HepG2 (cell line): ENCODE measurements around the gene TRIM54. TPM values are rescaled to one million over a fixed set of nuclear protein-coding genes. Genes with fewer than 3 reads are reported as not detected.

Experiments
- CHCHD3 ChIP-seq: sonication (generic); formaldehyde crosslinking; IDR thresholded peaks from 2 replicates; pipeline ENCODE4 v1.8.0; 2022; ENCODE audit warnings: mild to moderate bottlenecking, missing genetic modification reagents, moderate library complexity
- HDAC1 ChIP-seq: sonication (generic); formaldehyde crosslinking; IDR thresholded peaks from 2 replicates; pipeline ENCODE4 v1.5.1; 2020; ENCODE audit warnings: mild to moderate bottlenecking, missing genetic modification reagents
- RNF2 ChIP-seq: fragments of 450-650 bp; conservative IDR thresholded peaks from 2 replicates; pipeline ENCODE4 v1.6.1; 2016; ENCODE audit warnings: low read depth
- polyA plus RNA-seq, 8 experiments: library from polyadenylated mRNA; depleted of rRNA in 3 of 8; stranded (reverse) in 7 of 8; unstranded in 1 of 8; fragments of >200 nt; fragmentation: Illumina TruSeq in 4 of 8; extraction: Trizol in 4 of 8; gene quantifications; 2 replicates each; pipeline versions ENCODE4 v1.2.1 to v1.2.3, GENCODE V29; 2011 to 2016; ENCODE audit warnings: low read depth in 4 of 8, missing spikeins in 1 of 8, mixed read lengths in 1 of 8; ENCODE audit not compliant: insufficient read depth in 1 of 8
- total RNA-seq, 5 experiments: library from RNA; depleted of rRNA; stranded (reverse); fragments of >200 nt; fragmentation: Illumina TruSeq; extraction: Trizol; gene quantifications; 2 replicates each; pipeline ENCODE4 v1.2.3, GENCODE V29; 2016; ENCODE audit warnings: low read depth in 1 of 5
- TF ChIP-seq, protein P1 (sequence below): sonication (generic); formaldehyde crosslinking; IDR thresholded peaks from 2 replicates; pipeline ENCODE4 v1.5.0; 2020; ENCODE audit warnings: mild to moderate bottlenecking, missing genetic modification reagents
- TF ChIP-seq, protein P2 (sequence below): sonication (generic); formaldehyde crosslinking; IDR thresholded peaks from 2 replicates; pipeline ENCODE4 v1.4.0; 2020; ENCODE audit warnings: missing genetic modification reagents
- TF ChIP-seq, protein P3 (sequence below): sonication (generic); formaldehyde crosslinking; IDR thresholded peaks from 2 replicates; pipeline ENCODE4 v1.5.0; 2020; ENCODE audit warnings: mild to moderate bottlenecking, missing genetic modification reagents, borderline replicate concordance
- TF ChIP-seq, protein P4 (sequence below): sonication (generic); formaldehyde crosslinking; IDR thresholded peaks from 2 replicates; pipeline ENCODE4 v1.4.0; 2020; ENCODE audit warnings: missing genetic modification reagents

TRIM54 gene
- total and polyA plus RNA-seq, 2 of the 13 experiments (the other 11 are each of a cell fraction or from before 2014, with no cell fraction given) = 0.07 to 0.13 TPM

DNA sequence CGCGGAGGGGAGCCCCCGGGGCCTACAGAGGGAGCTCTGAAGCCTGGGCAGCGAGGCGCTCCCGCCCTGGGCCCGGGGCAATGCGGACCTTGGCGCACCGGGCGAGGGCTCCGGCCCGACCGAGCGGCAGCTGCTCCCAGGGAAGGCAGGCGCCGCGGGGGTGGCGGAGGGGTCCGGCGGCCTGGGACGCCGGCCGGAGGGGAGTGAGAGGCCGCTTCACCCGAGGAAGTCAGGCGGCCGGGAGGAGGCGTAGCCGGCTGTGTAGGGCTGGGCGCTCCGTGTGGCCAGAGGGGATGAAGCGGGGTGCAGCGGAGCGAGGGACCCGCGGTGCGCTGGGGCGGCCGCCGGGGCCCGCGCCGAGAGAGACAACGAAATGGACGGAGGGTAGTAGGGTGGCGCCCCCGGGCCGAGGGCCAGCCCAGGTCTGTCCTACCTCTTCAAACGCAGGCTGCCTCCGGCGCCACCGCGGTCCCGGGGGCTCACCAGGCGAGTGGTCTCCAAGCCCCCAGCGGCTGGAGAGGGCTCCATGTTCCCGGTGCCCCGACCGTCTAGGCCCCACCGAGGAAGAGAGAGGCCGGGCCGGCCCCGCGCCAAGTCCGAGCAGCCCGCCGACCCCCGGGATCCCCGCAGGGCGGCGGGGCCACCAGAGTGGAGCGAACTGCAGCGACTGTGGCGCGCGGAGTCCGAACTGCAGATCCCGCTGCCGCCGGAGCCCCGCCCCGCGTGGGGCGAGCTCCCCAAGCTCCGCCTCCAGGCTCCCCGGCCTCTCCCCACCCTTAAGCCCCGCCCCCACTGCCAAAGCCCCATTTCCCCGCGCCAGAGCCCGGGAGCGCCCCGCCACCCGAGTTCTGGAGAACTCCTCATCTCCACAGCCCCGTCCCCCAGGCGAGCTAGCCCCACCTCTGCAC, 19.6 kb upstream of the TRIM54 start, which contains the start of gene SLC30A3 (continued):
- TF ChIP-seq, protein P1, sequence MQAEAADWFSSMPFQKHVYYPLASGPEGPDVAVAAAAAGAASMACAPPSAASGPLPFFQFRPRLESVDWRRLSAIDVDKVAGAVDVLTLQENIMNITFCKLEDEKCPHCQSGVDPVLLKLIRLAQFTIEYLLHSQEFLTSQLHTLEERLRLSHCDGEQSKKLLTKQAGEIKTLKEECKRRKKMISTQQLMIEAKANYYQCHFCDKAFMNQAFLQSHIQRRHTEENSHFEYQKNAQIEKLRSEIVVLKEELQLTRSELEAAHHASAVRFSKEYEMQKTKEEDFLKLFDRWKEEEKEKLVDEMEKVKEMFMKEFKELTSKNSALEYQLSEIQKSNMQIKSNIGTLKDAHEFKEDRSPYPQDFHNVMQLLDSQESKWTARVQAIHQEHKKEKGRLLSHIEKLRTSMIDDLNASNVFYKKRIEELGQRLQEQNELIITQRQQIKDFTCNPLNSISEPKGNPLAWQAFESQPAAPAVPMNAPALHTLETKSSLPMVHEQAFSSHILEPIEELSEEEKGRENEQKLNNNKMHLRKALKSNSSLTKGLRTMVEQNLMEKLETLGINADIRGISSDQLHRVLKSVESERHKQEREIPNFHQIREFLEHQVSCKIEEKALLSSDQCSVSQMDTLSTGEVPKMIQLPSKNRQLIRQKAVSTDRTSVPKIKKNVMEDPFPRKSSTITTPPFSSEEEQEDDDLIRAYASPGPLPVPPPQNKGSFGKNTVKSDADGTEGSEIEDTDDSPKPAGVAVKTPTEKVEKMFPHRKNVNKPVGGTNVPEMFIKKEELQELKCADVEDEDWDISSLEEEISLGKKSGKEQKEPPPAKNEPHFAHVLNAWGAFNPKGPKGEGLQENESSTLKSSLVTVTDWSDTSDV (CRISPR knock-in tag) = peak; percentile 74; the same call in 1 of the 2 replicates
- TF ChIP-seq CHCHD3 = 0 out of 2 replicates have a peak, but pooled peaks have one; percentile 61
- peak; percentile 97 for TF ChIP-seq RNF2
- 0 out of 2 replicates have a peak, but pooled peaks have one; percentile 24 for TF ChIP-seq HDAC1 (CRISPR knock-in tag)
- TF ChIP-seq, protein P2, sequence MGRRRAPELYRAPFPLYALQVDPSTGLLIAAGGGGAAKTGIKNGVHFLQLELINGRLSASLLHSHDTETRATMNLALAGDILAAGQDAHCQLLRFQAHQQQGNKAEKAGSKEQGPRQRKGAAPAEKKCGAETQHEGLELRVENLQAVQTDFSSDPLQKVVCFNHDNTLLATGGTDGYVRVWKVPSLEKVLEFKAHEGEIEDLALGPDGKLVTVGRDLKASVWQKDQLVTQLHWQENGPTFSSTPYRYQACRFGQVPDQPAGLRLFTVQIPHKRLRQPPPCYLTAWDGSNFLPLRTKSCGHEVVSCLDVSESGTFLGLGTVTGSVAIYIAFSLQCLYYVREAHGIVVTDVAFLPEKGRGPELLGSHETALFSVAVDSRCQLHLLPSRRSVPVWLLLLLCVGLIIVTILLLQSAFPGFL (CRISPR knock-in tag) = no peak
- TF ChIP-seq, protein P3, sequence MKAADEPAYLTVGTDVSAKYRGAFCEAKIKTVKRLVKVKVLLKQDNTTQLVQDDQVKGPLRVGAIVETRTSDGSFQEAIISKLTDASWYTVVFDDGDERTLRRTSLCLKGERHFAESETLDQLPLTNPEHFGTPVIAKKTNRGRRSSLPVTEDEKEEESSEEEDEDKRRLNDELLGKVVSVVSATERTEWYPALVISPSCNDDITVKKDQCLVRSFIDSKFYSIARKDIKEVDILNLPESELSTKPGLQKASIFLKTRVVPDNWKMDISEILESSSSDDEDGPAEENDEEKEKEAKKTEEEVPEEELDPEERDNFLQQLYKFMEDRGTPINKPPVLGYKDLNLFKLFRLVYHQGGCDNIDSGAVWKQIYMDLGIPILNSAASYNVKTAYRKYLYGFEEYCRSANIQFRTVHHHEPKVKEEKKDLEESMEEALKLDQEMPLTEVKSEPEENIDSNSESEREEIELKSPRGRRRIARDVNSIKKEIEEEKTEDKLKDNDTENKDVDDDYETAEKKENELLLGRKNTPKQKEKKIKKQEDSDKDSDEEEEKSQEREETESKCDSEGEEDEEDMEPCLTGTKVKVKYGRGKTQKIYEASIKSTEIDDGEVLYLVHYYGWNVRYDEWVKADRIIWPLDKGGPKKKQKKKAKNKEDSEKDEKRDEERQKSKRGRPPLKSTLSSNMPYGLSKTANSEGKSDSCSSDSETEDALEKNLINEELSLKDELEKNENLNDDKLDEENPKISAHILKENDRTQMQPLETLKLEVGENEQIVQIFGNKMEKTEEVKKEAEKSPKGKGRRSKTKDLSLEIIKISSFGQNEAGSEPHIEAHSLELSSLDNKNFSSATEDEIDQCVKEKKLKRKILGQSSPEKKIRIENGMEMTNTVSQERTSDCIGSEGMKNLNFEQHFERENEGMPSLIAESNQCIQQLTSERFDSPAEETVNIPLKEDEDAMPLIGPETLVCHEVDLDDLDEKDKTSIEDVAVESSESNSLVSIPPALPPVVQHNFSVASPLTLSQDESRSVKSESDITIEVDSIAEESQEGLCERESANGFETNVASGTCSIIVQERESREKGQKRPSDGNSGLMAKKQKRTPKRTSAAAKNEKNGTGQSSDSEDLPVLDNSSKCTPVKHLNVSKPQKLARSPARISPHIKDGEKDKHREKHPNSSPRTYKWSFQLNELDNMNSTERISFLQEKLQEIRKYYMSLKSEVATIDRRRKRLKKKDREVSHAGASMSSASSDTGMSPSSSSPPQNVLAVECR (CRISPR knock-in tag) = 0 out of 2 replicates have a peak, but pooled peaks have one; percentile 16
- TF ChIP-seq, protein P4, sequence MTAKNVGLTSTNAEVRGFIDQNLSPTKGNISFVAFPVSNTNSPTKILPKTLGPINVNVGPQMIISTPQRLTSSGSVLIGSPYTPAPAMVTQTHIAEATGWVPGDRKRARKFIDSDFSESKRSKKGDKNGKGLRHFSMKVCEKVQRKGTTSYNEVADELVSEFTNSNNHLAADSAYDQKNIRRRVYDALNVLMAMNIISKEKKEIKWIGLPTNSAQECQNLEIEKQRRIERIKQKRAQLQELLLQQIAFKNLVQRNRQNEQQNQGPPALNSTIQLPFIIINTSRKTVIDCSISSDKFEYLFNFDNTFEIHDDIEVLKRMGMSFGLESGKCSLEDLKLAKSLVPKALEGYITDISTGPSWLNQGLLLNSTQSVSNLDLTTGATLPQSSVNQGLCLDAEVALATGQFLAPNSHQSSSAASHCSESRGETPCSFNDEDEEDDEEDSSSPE (CRISPR knock-in tag) = no peak
